Measurements from ENCODE around the gene PARD3. TPM values are rescaled to one million over a fixed set of nuclear protein-coding genes. Genes with fewer than 3 reads are reported as not detected.

Gene PARD3
- total RNA-seq, 1 experiment from 2014 or later = 30.0 TPM

GRCh38 chr10:34346516-34347100 is 468.5 kb downstream of the PARD3 start:
- DNase-seq (ENCODE audit: low read depth) = no peak

DNA sequence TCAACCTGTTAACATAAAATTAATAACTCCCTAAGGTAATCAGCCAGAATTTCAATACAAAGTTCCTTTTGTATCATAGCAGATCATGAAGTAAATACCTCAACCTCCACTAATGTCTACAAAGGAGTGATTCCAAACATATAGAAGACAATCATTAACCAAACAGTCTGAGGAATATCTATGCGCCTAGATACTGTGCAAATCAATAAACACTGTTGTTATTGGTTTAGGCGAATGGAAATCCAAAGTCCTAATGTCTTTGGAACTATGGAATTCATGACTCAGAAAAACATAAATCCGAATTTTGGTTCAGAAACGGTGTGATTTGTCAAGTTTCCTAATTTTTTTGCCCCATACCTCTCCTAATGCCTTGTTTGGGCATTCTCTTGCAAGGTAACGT is 469.7 kb downstream of the PARD3 start:
- DNase-seq (ENCODE audit: low read depth) = no peak

GRCh38 chr10:34343764-34344163 is 471.3 kb downstream of the PARD3 start:
- no peak for DNase-seq (ENCODE audit: low read depth)

DNA sequence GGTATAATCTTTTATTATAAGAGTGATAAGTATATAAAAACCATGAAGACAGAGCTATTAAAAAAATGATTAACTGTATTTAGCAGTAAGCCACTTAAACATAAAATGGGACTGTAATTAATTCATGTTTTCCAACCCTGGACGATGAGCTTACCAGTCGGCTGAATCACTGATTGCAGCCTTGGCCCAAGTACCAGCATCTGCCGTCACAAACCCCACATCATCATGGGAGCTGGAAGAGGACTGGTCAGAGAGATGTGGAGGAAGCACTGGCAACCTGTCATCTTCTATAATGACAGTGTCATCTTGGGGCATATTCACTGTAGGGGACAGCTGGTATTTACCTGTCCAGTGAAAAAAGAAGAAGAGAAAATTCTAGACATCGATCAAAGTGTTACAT is 473.6 kb downstream of the PARD3 start:
- no peak for DNase-seq (ENCODE audit: low read depth)

GRCh38 chr10:34340934-34341333 is 474.2 kb downstream of the PARD3 start:
- no peak for DNase-seq (ENCODE audit: low read depth)

DNA sequence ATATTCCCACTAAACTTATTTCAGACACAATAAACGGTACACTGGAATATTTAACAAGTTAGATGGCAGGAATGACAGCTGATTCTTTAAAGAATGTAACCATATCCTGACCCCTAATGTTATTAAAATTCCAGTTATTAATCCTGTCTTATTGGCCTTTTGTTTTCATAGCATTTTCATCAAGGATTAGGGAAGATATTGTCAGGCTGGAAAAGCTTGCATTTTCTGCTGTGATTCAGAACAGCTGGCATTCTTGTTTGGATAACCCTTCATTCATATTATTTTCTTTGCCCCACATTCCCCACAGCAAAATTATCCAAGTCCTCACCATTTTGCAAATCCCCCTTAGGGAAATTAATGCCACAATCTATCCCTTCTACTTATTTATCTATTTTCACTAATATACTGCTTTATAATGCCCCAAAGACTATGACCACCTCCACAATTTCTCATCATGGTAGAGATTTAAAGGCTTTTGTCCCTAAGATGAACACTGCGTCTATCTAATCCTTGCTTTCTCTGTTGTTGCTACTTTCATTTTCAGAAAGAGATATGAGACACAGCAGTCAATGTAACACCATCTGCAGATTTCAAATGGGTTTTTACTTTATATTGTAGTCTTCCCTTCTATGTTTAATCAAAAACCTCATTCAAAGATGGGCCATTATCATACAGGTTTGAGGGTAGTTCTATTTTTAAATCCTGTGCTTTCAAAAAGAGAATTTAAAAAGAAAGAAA is 475.1 kb downstream of the PARD3 start:
- DNase-seq (ENCODE audit: low read depth) = no peak

DNA sequence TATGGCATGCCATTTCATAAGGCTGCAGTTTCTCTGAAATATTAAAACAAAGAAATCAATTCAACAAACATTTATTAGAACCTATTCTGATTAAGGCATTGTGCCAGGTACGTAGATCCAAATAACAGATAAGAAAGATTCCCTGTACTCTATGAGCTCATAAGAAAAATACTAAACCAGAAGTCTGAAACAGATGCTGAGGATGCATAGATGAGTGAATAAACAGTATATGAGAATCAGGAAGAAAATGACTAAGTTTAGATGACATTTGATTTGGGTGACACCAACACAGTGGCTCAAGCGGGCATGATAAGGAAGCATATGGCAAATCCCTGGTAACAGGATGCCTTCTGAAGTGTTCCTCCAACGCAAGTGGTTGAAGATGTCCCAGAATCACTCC is 477.2 kb downstream of the PARD3 start:
- DNase-seq (ENCODE audit: low read depth) = no peak

DNA sequence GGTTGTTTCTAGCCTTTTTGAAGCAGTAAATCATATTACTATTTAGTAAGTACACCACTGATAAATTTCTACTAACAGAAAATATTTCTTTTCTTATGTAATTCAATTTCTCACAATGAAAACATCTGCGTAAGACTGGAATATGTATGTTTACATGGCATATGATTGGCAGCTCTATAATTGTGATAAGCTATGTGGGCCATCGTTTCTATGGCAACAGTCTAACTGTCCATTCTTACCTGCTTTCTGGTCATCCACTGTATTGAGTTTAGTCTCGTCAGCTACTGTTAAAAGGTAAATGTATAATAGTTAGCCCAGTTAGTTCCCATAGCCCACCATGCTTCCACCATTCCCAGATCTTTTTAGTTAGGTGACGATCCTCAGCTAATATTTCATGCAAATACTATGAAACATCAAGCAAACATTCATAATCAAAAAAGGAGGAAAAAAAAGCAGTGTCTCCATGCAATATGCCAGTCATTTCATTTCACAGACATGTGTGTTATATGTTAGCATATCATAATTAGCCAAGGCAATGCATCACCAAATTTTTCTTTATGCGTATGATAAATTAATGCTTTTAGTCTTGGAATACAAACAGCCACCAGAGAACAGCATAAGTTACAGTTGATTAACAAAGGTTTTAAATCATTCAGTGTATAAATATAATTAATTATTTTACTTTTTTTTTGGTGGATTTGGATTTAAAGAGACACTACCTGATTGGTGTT is 479.0 kb downstream of the PARD3 start:
- no peak for DNase-seq (ENCODE audit: low read depth)

GRCh38 chr10:34334908-34335307 is 480.2 kb downstream of the PARD3 start:
- no peak for DNase-seq (ENCODE audit: low read depth)

- peak; percentile 41 for DNase-seq (ENCODE audit: low read depth)
These were observed 481.6 kb downstream of the PARD3 start for GRCh38 chr10:34333513-34333912.

GRCh38 chr10:34327184-34327583 is 487.9 kb downstream of the PARD3 start:
- no peak for DNase-seq (ENCODE audit: low read depth)

DNA sequence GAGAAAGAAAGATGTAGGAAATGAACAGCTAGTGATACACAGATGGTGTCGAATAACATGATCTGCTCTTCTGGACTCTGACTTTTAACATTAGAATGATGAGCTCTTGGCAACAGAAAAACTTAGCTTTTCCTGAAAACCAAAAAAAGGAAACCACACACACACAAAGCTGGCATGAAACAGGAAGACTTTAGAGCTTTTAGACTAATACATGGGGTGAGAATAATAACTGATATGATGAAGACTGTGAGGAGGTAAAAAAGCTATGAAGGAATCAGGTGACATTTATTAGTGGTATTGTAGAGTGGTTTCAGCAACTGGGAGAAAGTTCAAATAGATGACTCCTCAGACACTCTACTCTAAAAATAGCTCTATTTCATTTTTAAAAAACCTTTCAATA is 491.9 kb downstream of the PARD3 start:
- peak; percentile 16 for DNase-seq (ENCODE audit: low read depth)

- DNase-seq (ENCODE audit: low read depth) = no peak
These were observed 494.8 kb downstream of the PARD3 start for GRCh38 chr10:34320265-34320664.

DNA sequence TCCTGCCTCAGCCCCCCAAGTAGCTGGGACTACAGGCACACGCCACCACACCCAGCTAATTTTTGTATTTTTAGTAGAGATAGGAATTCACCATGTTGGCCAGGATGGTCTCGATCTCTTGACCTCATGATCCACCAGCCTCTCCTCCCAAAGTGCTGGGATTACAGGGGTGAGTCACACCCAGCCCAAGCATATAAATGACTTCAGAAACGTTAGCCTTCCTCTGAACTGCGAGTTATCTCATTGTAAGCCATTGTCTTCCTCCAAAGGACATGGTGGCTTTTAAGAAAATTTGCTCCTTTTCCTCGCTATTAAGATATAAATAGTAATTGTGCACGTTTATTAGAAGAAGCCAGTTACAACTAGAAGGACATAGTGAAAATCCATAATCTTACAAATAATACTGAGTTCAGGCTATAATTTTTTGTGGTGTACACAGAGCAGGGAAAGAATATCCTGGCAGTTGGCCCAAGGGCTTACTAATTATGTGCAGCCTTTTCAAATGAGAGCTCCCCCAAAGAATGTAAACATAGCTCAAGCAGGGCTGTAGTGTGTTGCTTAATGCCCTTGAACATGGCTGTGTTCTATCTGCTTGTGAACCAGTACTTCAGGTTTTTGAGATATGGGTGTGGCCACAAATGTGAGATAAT is 495.8 kb downstream of the PARD3 start:
- peak; percentile 79 for DNase-seq (ENCODE audit: low read depth)

GRCh38 chr10:34316154-34316553 is 498.9 kb downstream of the PARD3 start:
- DNase-seq (ENCODE audit: low read depth) = no peak

GRCh38 chr10:34314457-34314856 is 500.6 kb downstream of the PARD3 start:
- no peak for DNase-seq (ENCODE audit: low read depth)

GRCh38 chr10:34313888-34314287 is 501.2 kb downstream of the PARD3 start:
- no peak for DNase-seq (ENCODE audit: low read depth)

DNA sequence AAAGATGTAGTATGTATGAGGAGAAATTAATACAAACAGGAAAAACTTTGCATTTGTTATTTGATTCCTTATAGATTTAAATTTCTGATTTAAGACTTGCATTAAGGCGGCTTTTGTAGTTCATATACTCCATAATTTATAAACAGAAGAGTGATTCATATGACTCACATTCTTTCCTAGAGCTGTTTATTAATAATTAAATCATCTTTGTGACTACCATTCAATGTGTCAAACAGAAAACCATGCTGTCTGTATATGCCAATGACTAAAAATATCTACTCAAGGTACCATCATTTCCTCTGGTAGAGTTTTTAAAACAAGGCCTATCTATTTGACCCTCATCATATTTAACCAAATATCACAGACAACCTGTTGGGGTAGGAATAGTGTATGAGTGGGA is 501.7 kb downstream of the PARD3 start:
- DNase-seq (ENCODE audit: low read depth) = no peak

GRCh38 chr10:34311679-34312078 is 503.4 kb downstream of the PARD3 start:
- DNase-seq (ENCODE audit: low read depth) = no peak

DNA sequence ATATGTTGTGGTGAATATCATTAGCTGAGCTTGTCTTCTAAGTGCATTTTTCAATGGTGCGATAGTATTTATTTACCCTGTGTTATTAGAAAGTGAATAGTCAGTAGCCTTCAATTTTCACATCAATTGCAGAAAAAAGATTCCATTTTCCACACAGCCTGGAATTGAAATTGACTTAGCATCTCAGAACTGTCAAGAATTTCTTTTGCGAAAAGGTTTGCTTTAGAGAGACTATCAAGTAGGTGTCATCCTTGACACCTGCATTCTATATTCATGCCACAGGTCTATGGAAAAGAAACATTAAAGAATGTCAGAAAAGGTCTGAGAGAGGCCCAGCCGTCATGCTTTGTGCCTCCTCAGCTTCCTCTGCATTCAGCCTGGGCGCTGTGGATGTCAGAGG is 504.9 kb downstream of the PARD3 start:
- DNase-seq (ENCODE audit: low read depth) = no peak

GRCh38 chr10:34305189-34305588 is 509.9 kb downstream of the PARD3 start:
- DNase-seq (ENCODE audit: low read depth) = no peak

GRCh38 chr10:34303022-34303421 is 512.1 kb downstream of the PARD3 start:
- DNase-seq (ENCODE audit: low read depth) = no peak

Data from RPMI7951 (cell line).